IPS-18a (cell line): ENCODE measurements around the gene RIPK4.

Source experiments
- H3K27ac ChIP-seq: one replicate; pipeline ENCODE4 v1.5.1; 2013; ENCODE audit warnings: low read length
- H3K27me3 ChIP-seq: one replicate; pipeline ENCODE4 v1.6.1; 2013; ENCODE audit warnings: mild to moderate bottlenecking, low read length; ENCODE audit not compliant: control insufficient read depth, insufficient read depth
- H3K36me3 ChIP-seq: one replicate; pipeline ENCODE4 v1.6.1; 2013; ENCODE audit warnings: low read depth, low read length; ENCODE audit not compliant: control insufficient read depth
- H3K4me1 ChIP-seq: one replicate; pipeline ENCODE4 v1.6.1; 2013; ENCODE audit warnings: low read depth, low read length; ENCODE audit not compliant: control insufficient read depth
- H3K4me3 ChIP-seq: one replicate; pipeline ENCODE4 v1.5.1; 2013; ENCODE audit warnings: low read length
- H3K9ac ChIP-seq: one replicate; pipeline ENCODE4 v1.6.1; 2013; ENCODE audit warnings: mild to moderate bottlenecking, low read length, moderate library complexity
- H3K9me3 ChIP-seq: one replicate; pipeline ENCODE4 v1.6.1; 2013; ENCODE audit warnings: low read depth, low read length; ENCODE audit not compliant: control insufficient read depth

RIPK4 gene

GRCh38 chr21:41759214-41759840 is 7.5 kb downstream of the RIPK4 start:
- Histone ChIP-seq H3K36me3 (no peaks in the 10 kb centered on the region), H3K4me3 (no peak overlapping the region), H3K27me3 (peaks cover 41% of the 10 kb centered on the region), H3K9ac (no peak overlapping the region), H3K9me3 (no peaks in the 10 kb centered on the region), H3K4me1 (peaks cover 30% of the 10 kb centered on the region), H3K27ac (no peak overlapping the region)

- H3K36me3 ChIP-seq: no peaks in the 10 kb centered on the region
- no peak overlapping the region for H3K9ac ChIP-seq
- H3K9me3 ChIP-seq: no peaks in the 10 kb centered on the region
- H3K4me1 ChIP-seq: peaks cover 33% of the 10 kb centered on the region
- H3K27me3 ChIP-seq: peaks cover 33% of the 10 kb centered on the region
- H3K4me3 ChIP-seq: no peak overlapping the region
- no peak overlapping the region for H3K27ac ChIP-seq
Observed at GRCh38 chr21:41758550-41758949, 8.3 kb downstream of the RIPK4 start.

- H3K4me3 ChIP-seq: no peak overlapping the region
- peaks cover 46% of the 10 kb centered on the region for H3K4me1 ChIP-seq
- no peak overlapping the region for H3K27ac ChIP-seq
- no peaks in the 10 kb centered on the region for H3K36me3 ChIP-seq
- H3K9me3 ChIP-seq: no peaks in the 10 kb centered on the region
- H3K9ac ChIP-seq: no peak overlapping the region
- peaks cover 24% of the 10 kb centered on the region for H3K27me3 ChIP-seq
Observed at GRCh38 chr21:41755934-41756773, 10.7 kb downstream of the RIPK4 start.

GRCh38 chr21:41755258-41755933 is 11.5 kb downstream of the RIPK4 start:
- H3K4me3 ChIP-seq: no peak overlapping the region
- H3K27me3 ChIP-seq: peaks cover 16% of the 10 kb centered on the region
- H3K9me3 ChIP-seq: no peaks in the 10 kb centered on the region
- no peak overlapping the region for H3K9ac ChIP-seq
- no peaks in the 10 kb centered on the region for H3K36me3 ChIP-seq
- H3K27ac ChIP-seq: no peak overlapping the region
- H3K4me1 ChIP-seq: peaks cover 39% of the 10 kb centered on the region

GRCh38 chr21:41754479-41754891 is 12.4 kb downstream of the RIPK4 start:
- Histone ChIP-seq H3K4me3 (no peak overlapping the region), H3K4me1 (peaks cover 39% of the 10 kb centered on the region), H3K27ac (no peak overlapping the region), H3K9me3 (no peaks in the 10 kb centered on the region), H3K36me3 (no peaks in the 10 kb centered on the region), H3K27me3 (peaks cover 9% of the 10 kb centered on the region), H3K9ac (no peak overlapping the region)

- H3K9ac ChIP-seq: peak overlapping the region; percentile 14
- H3K27ac ChIP-seq: no peak overlapping the region
- no peaks in the 10 kb centered on the region for H3K36me3 ChIP-seq
- peak overlapping the region; percentile 7 for H3K4me3 ChIP-seq
- peaks cover 9% of the 10 kb centered on the region for H3K27me3 ChIP-seq
- peaks cover 39% of the 10 kb centered on the region for H3K4me1 ChIP-seq
- H3K9me3 ChIP-seq: no peaks in the 10 kb centered on the region
Observed at GRCh38 chr21:41753006-41753898, 13.6 kb downstream of the RIPK4 start.

GRCh38 chr21:41752231-41752681 is 14.6 kb downstream of the RIPK4 start:
- H3K4me3 ChIP-seq: no peak overlapping the region
- H3K9ac ChIP-seq: no peak overlapping the region
- H3K27me3 ChIP-seq: peaks cover 9% of the 10 kb centered on the region
- H3K27ac ChIP-seq: no peak overlapping the region
- peaks cover 39% of the 10 kb centered on the region for H3K4me1 ChIP-seq
- no peaks in the 10 kb centered on the region for H3K36me3 ChIP-seq
- H3K9me3 ChIP-seq: no peaks in the 10 kb centered on the region

- Histone ChIP-seq H3K27ac (no peak overlapping the region), H3K9me3 (no peaks in the 10 kb centered on the region), H3K4me3 (no peak overlapping the region), H3K36me3 (no peaks in the 10 kb centered on the region), H3K4me1 (peaks cover 39% of the 10 kb centered on the region), H3K27me3 (peaks cover 9% of the 10 kb centered on the region), H3K9ac (no peak overlapping the region)
Observed at GRCh38 chr21:41751611-41752011, 15.2 kb downstream of the RIPK4 start.

GRCh38 chr21:41750532-41751151 is 16.2 kb downstream of the RIPK4 start:
- H3K9ac ChIP-seq: no peak overlapping the region
- H3K36me3 ChIP-seq: no peaks in the 10 kb centered on the region
- no peak overlapping the region for H3K27ac ChIP-seq
- H3K4me3 ChIP-seq: no peak overlapping the region
- peaks cover 9% of the 10 kb centered on the region for H3K27me3 ChIP-seq
- no peaks in the 10 kb centered on the region for H3K9me3 ChIP-seq
- H3K4me1 ChIP-seq: peaks cover 43% of the 10 kb centered on the region

- Histone ChIP-seq H3K4me1 (peaks cover 42% of the 10 kb centered on the region), H3K27me3 (peaks cover 9% of the 10 kb centered on the region), H3K9me3 (no peaks in the 10 kb centered on the region), H3K36me3 (no peaks in the 10 kb centered on the region), H3K4me3 (no peak overlapping the region), H3K27ac (no peak overlapping the region), H3K9ac (no peak overlapping the region)
Observed at GRCh38 chr21:41750051-41750450, 16.8 kb downstream of the RIPK4 start.
